ENCODE results near the gene SPHK2.
"Not testable (repeated sequence)": the region's sequence is repeated elsewhere in the genome, so short reads cannot be mapped to it uniquely, and the experiment has no call there.

Gene SPHK2

DNA sequence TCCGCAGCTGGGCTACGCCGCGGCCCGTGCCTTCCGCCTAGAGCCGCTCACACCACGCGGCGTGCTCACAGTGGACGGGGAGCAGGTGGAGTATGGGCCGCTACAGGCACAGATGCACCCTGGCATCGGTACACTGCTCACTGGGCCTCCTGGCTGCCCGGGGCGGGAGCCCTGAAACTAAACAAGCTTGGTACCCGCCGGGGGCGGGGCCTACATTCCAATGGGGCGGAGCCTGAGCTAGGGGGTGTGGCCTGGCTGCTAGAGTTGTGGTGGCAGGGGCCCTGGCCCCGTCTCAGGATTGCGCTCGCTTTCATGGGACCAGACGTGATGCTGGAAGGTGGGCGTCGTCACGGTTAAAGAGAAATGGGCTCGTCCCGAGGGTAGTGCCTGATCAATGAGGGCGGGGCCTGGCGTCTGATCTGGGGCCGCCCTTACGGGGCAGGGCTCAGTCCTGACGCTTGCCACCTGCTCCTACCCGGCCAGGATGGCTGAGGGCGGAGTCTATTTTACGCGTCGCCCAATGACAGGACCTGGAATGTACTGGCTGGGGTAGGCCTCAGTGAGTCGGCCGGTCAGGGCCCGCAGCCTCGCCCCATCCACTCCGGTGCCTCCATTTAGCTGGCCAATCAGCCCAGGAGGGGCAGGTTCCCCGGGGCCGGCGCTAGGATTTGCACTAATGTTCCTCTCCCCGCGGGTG lies 10.4 kb downstream of the SPHK2 start:
- no peak overlapping the region for H3K4me2 ChIP-seq (ENCODE audit: insufficient read depth, low read length)

DNA sequence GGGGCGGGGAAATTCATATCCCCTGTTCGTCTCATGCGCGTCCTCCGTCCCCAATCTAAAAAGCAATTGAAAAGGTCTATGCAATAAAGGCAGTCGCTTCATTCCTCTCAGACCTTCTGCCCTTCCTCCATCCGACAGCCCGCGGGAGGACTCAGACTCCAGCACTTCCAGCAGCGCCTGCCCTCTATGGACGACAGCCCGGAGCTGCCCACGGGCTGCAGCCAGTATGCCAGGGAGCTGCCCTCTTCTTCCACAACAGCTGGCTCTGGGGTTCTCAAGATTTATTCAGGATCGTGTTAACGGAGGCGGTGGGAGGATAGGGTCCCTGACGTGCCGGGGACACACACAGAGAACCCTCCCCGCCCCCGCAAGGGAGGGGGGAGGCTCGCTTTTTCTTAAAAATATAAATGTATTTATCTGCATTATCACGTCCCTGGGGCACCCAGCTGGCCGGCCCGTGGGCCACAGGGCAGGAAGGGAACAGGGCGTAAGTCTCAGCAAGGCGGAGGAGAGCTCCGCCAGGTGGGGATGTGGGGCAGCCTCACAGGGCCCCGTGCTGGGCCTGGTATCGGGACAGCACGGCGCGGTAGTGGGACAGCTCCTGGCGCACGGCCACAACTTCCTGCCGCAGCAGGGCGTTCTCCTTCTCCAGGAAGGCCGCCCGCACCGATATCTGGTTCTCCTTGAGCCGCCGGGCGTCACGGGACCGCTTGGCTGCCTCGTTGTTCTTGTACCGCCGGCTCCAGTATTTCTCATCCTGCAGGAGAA lies 11.2 kb downstream of the SPHK2 start:
- Histone ChIP-seq H3K4me3 (ENCODE audit: low read depth in 1 of 2, low read length in 2 of 2) (no peak overlapping the region), H3K27ac (ENCODE audit: low read length) (no peak overlapping the region), H2AFZ (ENCODE audit: low read depth, low read length) (no peak overlapping the region), H3K79me2 (ENCODE audit: insufficient read depth, low read length) (peaks cover 15% of the 10 kb centered on the region), H3K27me3 (ENCODE audit: insufficient read depth, low read length, poor library complexity) (no peaks in the 10 kb centered on the region), H4K20me1 (ENCODE audit: insufficient read depth, low read length) (peaks cover 8% of the 10 kb centered on the region), H3K36me3 (ENCODE audit: insufficient read depth, low read length) (peaks cover 68% of the 10 kb centered on the region), H3K9ac (ENCODE audit: low read depth, low read length) (no peak overlapping the region), H3K4me2 (ENCODE audit: insufficient read depth, low read length) (no peak overlapping the region), H3K4me1 (ENCODE audit: insufficient read depth, low read length) (peaks cover 31% of the 10 kb centered on the region), H3K9me3 (ENCODE audit: insufficient read depth, low read length, severe bottlenecking) (no peaks in the 10 kb centered on the region)
- TF ChIP-seq, protein P1, sequence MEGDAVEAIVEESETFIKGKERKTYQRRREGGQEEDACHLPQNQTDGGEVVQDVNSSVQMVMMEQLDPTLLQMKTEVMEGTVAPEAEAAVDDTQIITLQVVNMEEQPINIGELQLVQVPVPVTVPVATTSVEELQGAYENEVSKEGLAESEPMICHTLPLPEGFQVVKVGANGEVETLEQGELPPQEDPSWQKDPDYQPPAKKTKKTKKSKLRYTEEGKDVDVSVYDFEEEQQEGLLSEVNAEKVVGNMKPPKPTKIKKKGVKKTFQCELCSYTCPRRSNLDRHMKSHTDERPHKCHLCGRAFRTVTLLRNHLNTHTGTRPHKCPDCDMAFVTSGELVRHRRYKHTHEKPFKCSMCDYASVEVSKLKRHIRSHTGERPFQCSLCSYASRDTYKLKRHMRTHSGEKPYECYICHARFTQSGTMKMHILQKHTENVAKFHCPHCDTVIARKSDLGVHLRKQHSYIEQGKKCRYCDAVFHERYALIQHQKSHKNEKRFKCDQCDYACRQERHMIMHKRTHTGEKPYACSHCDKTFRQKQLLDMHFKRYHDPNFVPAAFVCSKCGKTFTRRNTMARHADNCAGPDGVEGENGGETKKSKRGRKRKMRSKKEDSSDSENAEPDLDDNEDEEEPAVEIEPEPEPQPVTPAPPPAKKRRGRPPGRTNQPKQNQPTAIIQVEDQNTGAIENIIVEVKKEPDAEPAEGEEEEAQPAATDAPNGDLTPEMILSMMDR (IDR thresholded peaks at IDR 0.05; ENCODE audit: borderline replicate concordance, extremely low read depth, low read length, poor library complexity, severe bottlenecking): no peak
- no peak for TF ChIP-seq EZH2 (IDR thresholded peaks at IDR 0.05; ENCODE audit: borderline replicate concordance, low read depth, low read length, severe bottlenecking)
- DNase-seq (peak; percentile 8), ATAC-seq (ENCODE audit: insufficient read depth, low read depth) (no peak)

More for the DNA sequence above, 10.4 kb downstream of the SPHK2 start:
- no peak overlapping the region for H2AFZ ChIP-seq (ENCODE audit: low read depth, low read length)
- H4K20me1 ChIP-seq (ENCODE audit: insufficient read depth, low read length): peaks cover 11% of the 10 kb centered on the region
- ATAC-seq (ENCODE audit: insufficient read depth, low read depth): no peak
- no peaks in the 10 kb centered on the region for H3K9me3 ChIP-seq (ENCODE audit: insufficient read depth, low read length, severe bottlenecking)
- no peak overlapping the region for H3K9ac ChIP-seq (ENCODE audit: low read depth, low read length)
- H3K27me3 ChIP-seq (ENCODE audit: insufficient read depth, low read length, poor library complexity): no peaks in the 10 kb centered on the region
- TF ChIP-seq, protein P1 (IDR thresholded peaks at IDR 0.05; ENCODE audit: borderline replicate concordance, extremely low read depth, low read length, poor library complexity, severe bottlenecking): no peak
- no peak for TF ChIP-seq EZH2 (IDR thresholded peaks at IDR 0.05; ENCODE audit: borderline replicate concordance, low read depth, low read length, severe bottlenecking)
- H3K27ac ChIP-seq (ENCODE audit: low read length): no peak overlapping the region
- H3K4me3 ChIP-seq (ENCODE audit: low read depth in 1 of 2, low read length in 2 of 2): no peak overlapping the region
- peaks cover 17% of the 10 kb centered on the region for H3K79me2 ChIP-seq (ENCODE audit: insufficient read depth, low read length)
- peaks cover 73% of the 10 kb centered on the region for H3K36me3 ChIP-seq (ENCODE audit: insufficient read depth, low read length)
- DNase-seq: peak; percentile 56
- peaks cover 32% of the 10 kb centered on the region for H3K4me1 ChIP-seq (ENCODE audit: insufficient read depth, low read length)

DNA sequence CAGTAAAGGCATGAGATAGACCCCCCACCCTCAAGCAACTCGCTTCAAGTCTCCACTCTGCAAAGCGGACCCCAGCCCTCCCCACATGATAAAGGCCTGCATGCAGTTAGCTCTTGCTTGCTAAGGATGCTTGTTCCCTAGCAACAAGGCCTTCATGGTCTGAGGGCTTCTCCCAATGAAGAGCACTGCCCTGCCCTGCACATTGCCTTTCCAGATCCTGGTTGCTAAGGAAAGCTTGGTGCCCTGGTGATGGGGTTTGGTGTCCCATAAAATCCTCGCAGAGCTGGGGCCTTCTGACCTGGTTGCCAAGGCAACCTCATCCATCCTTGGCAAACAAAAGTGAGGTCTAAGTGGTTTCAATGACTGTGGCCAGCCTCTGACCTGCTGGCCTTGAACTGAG lies 11.9 kb downstream of the SPHK2 start:
- H3K27ac ChIP-seq (ENCODE audit: low read length): no peak overlapping the region
- H3K9ac ChIP-seq (ENCODE audit: low read depth, low read length): no peak overlapping the region

DNA sequence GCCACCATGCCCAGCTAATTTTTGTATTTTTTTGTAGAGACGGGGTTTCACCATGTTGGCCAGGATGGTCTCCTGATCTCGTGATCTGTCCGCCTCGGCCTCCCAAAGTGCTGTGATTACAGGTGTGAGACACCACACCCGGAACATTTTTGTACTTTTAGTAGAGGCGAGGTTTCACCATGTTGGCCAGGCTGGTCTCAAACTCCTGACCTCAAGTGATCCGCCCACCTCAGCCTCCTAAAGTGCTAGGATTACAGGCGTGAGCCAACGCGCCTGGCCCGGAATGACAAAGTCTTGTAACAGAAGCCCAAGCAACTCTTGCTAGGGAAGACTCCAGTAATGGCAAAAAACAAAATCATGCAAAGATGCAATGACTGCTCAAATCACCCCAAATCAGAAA lies 13.0 kb downstream of the SPHK2 start:
- not testable (repeated sequence) for H3K9ac ChIP-seq (ENCODE audit: low read depth, low read length); ATAC-seq (ENCODE audit: insufficient read depth, low read depth); DNase-seq; H3K9me3 ChIP-seq (ENCODE audit: insufficient read depth, low read length, severe bottlenecking); H3K27me3 ChIP-seq (ENCODE audit: insufficient read depth, low read length, poor library complexity); H3K4me3 ChIP-seq (ENCODE audit: low read depth in 1 of 2, low read length in 2 of 2); H3K4me2 ChIP-seq (ENCODE audit: insufficient read depth, low read length); H2AFZ ChIP-seq (ENCODE audit: low read depth, low read length)
- peaks cover 18% of the 10 kb centered on the region for H3K79me2 ChIP-seq (ENCODE audit: insufficient read depth, low read length)
- H3K27ac ChIP-seq (ENCODE audit: low read length): peak overlapping the region; percentile 82
- H4K20me1 ChIP-seq (ENCODE audit: insufficient read depth, low read length): peaks cover 11% of the 10 kb centered on the region
- H3K4me1 ChIP-seq (ENCODE audit: insufficient read depth, low read length): peaks cover 43% of the 10 kb centered on the region
- peaks cover 54% of the 10 kb centered on the region for H3K36me3 ChIP-seq (ENCODE audit: insufficient read depth, low read length)

More for the DNA sequence above, 11.9 kb downstream of the SPHK2 start:
- no peak overlapping the region for H3K4me3 ChIP-seq (ENCODE audit: low read depth in 1 of 2, low read length in 2 of 2)
- H3K4me1 ChIP-seq (ENCODE audit: insufficient read depth, low read length): peaks cover 35% of the 10 kb centered on the region
- H4K20me1 ChIP-seq (ENCODE audit: insufficient read depth, low read length): peaks cover 8% of the 10 kb centered on the region
- no peaks in the 10 kb centered on the region for H3K9me3 ChIP-seq (ENCODE audit: insufficient read depth, low read length, severe bottlenecking)
- H2AFZ ChIP-seq (ENCODE audit: low read depth, low read length): no peak overlapping the region
- DNase-seq (peak; percentile 8), ATAC-seq (ENCODE audit: insufficient read depth, low read depth) (no peak)
- no peak overlapping the region for H3K4me2 ChIP-seq (ENCODE audit: insufficient read depth, low read length)
- TF ChIP-seq, protein P1 (IDR thresholded peaks at IDR 0.05; ENCODE audit: borderline replicate concordance, extremely low read depth, low read length, poor library complexity, severe bottlenecking): no peak
- no peak for TF ChIP-seq EZH2 (IDR thresholded peaks at IDR 0.05; ENCODE audit: borderline replicate concordance, low read depth, low read length, severe bottlenecking)
- H3K79me2 ChIP-seq (ENCODE audit: insufficient read depth, low read length): peaks cover 15% of the 10 kb centered on the region
- no peaks in the 10 kb centered on the region for H3K27me3 ChIP-seq (ENCODE audit: insufficient read depth, low read length, poor library complexity)
- H3K36me3 ChIP-seq (ENCODE audit: insufficient read depth, low read length): peaks cover 61% of the 10 kb centered on the region

Measured in DND-41 (cell line).